ENCODE data around the gene PEPD.

PEPD gene

GRCh38 chr19:33377586-33378475 is 143.8 kb downstream of the PEPD start:
- no peak for DNase-seq

GRCh38 chr19:33376941-33377557 is 144.5 kb downstream of the PEPD start:
- DNase-seq = peak; percentile 21

- DNase-seq = peak; percentile 11
These were observed 145.2 kb downstream of the PEPD start for GRCh38 chr19:33376423-33376822.

- no peak for DNase-seq
These were observed 145.8 kb downstream of the PEPD start for GRCh38 chr19:33375837-33376159.

GRCh38 chr19:33375156-33375836 is 146.3 kb downstream of the PEPD start:
- no peak for DNase-seq

GRCh38 chr19:33374236-33374714 is 147.3 kb downstream of the PEPD start:
- DNase-seq = peak; percentile 44

- DNase-seq = peak; percentile 96
These were observed 147.9 kb downstream of the PEPD start, which contains the start of gene CEBPG for GRCh38 chr19:33373453-33374235. Gene CEBPG (plus strand): TSS chr19:33373709. CDS start chr19:33379240, 5,531 bp downstream.

- DNase-seq = no peak
These were observed 150.8 kb downstream of the PEPD start for GRCh38 chr19:33370783-33371182.

GRCh38 chr19:33368074-33368864 is 153.3 kb downstream of the PEPD start:
- DNase-seq = no peak

GRCh38 chr19:33366897-33367296 is 154.7 kb downstream of the PEPD start:
- DNase-seq = no peak

- DNase-seq = no peak
These were observed 155.5 kb downstream of the PEPD start for GRCh38 chr19:33366127-33366526.

- DNase-seq = no peak
These were observed 155.9 kb downstream of the PEPD start for GRCh38 chr19:33365691-33366090.

- no peak for DNase-seq
These were observed 158.1 kb downstream of the PEPD start for GRCh38 chr19:33363476-33363875.

GRCh38 chr19:33362508-33363228 is 158.9 kb downstream of the PEPD start:
- no peak for DNase-seq

GRCh38 chr19:33359581-33359980 is 162.0 kb downstream of the PEPD start:
- DNase-seq = no peak

GRCh38 chr19:33358408-33358807 is 163.2 kb downstream of the PEPD start:
- no peak for DNase-seq

- no peak for DNase-seq
These were observed 164.0 kb downstream of the PEPD start for GRCh38 chr19:33357556-33357955.

GRCh38 chr19:33355535-33355934 is 166.1 kb downstream of the PEPD start:
- no peak for DNase-seq

- DNase-seq = no peak
These were observed 170.9 kb downstream of the PEPD start for GRCh38 chr19:33350538-33351309.
